SU-DHL-6 (cell line): Measurements from ENCODE around the gene IFRD2.
A peak's percentile ranks its signal among the peaks of the same experiment; 100 is the strongest.

Experiments
- H2AFZ ChIP-seq: fragments of 200-600 bp; sonication (generic); 2 replicates; pipeline ENCODE4 v1.6.1; 2014; ENCODE audit warnings: low read depth, mild to moderate bottlenecking, moderate library complexity, mixed read lengths, antibody characterized with exemption, low read length; ENCODE audit not compliant: severe bottlenecking
- H3F3A ChIP-seq: fragments of 200-600 bp; shearing (Covaris generic); 2 replicates; pipeline ENCODE4 v1.6.0; 2016; ENCODE audit warnings: antibody characterized with exemption, mild to moderate bottlenecking; ENCODE audit not compliant: insufficient read depth
- H3K27ac ChIP-seq: fragments of 200-600 bp; sonication (generic); 2 replicates; pipeline ENCODE4 v1.5.1; 2016; ENCODE audit warnings: low read depth, mild to moderate bottlenecking, low read length, moderate library complexity, mixed read lengths
- H3K27me3 ChIP-seq: fragments of 200-600 bp; sonication (generic), shearing (Covaris generic); 2 replicates; pipeline ENCODE4 v1.6.0; 2014; ENCODE audit warnings: mild to moderate bottlenecking, low read length
- H3K36me3 ChIP-seq: fragments of 200-600 bp; sonication (generic); 2 replicates; pipeline ENCODE4 v1.6.1; 2014; ENCODE audit warnings: mild to moderate bottlenecking, low read length, mixed read lengths
- H3K4me2 ChIP-seq: fragments of 300-600, 200-600 bp; shearing (Covaris generic), sonication (generic); 2 replicates; pipeline ENCODE4 v1.6.0; 2014; ENCODE audit warnings: low read length, low read depth, mild to moderate bottlenecking; ENCODE audit not compliant: poor library complexity, severe bottlenecking
- H3K4me3 ChIP-seq: fragments of 200-600 bp; sonication (generic); 2 replicates; pipeline ENCODE4 v1.5.1; 2014; ENCODE audit warnings: antibody characterized with exemption, low read length, mild to moderate bottlenecking, mixed read lengths; ENCODE audit not compliant: insufficient read depth, poor library complexity, severe bottlenecking
- H3K79me2 ChIP-seq: fragments of 200-600 bp; sonication (generic); 2 replicates; pipeline ENCODE4 v1.6.1; 2014; ENCODE audit warnings: mild to moderate bottlenecking, low read length, moderate library complexity; ENCODE audit not compliant: insufficient read depth
- H3K9ac ChIP-seq: fragments of 200-600 bp; sonication (generic); 2 replicates; pipeline ENCODE4 v1.7.0; 2014; ENCODE audit warnings: mild to moderate bottlenecking, low read length
- H3K9me2 ChIP-seq: fragments of 200-600 bp; sonication (generic); replicated peaks from 2 replicates; pipeline ENCODE4 v1.6.1; 2014; ENCODE audit warnings: low read length; ENCODE audit not compliant: insufficient read depth
- H3K9me3 ChIP-seq: fragments of 200-600 bp; sonication (generic); 2 replicates; pipeline ENCODE4 v1.6.1; 2014; ENCODE audit warnings: low read length, mixed read lengths; ENCODE audit not compliant: insufficient read depth
- H4K20me1 ChIP-seq: fragments of 200-600 bp; sonication (generic); 2 replicates; pipeline ENCODE4 v1.6.1; 2014; ENCODE audit warnings: low read depth, mild to moderate bottlenecking, antibody characterized with exemption, low read length, moderate library complexity, mixed read lengths
- CTCF ChIP-seq: fragments of 200-600 bp; sonication (generic); IDR thresholded peaks from one replicate; pipeline ENCODE4 v1.5.1; 2017; ENCODE audit warnings: antibody characterized with exemption, mild to moderate bottlenecking, low read length, moderate library complexity; ENCODE audit not compliant: insufficient read depth, poor library complexity, severe bottlenecking
- EZH2phosphoT487 ChIP-seq: fragments of 200-600 bp; sonication (generic), shearing (Covaris generic); conservative IDR thresholded peaks from 2 replicates; pipeline ENCODE4 v1.6.1; 2018; ENCODE audit warnings: mild to moderate bottlenecking, antibody characterized with exemption, low read length, moderate library complexity, mixed read lengths

IFRD2 gene

GRCh38 chr3:50256978-50257890, 35.0 kb downstream of the IFRD2 start:
- H3K9ac ChIP-seq, result no peak overlapping the region
- no peaks in the 10 kb centered on the region for H4K20me1 ChIP-seq
- no peak overlapping the region for H3K4me2 ChIP-seq
- H3K36me3 ChIP-seq, result 0 out of 2 replicates have a peak, but pooled peaks cover 3% of the 10 kb centered on the region
- no peak overlapping the region for H3K4me3 ChIP-seq
- no peaks in the 10 kb centered on the region for H3K9me3 ChIP-seq
- no peak overlapping the region for H2AFZ ChIP-seq
- no peaks in the 10 kb centered on the region for H3K27me3 ChIP-seq
- no peaks in the 10 kb centered on the region for H3F3A ChIP-seq
- no peaks in the 10 kb centered on the region for H3K9me2 ChIP-seq
- TF ChIP-seq EZH2phosphoT487 (no peak), CTCF (peak; percentile 77)
- H3K27ac ChIP-seq, result no peak overlapping the region
- no peaks in the 10 kb centered on the region for H3K79me2 ChIP-seq

DNA sequence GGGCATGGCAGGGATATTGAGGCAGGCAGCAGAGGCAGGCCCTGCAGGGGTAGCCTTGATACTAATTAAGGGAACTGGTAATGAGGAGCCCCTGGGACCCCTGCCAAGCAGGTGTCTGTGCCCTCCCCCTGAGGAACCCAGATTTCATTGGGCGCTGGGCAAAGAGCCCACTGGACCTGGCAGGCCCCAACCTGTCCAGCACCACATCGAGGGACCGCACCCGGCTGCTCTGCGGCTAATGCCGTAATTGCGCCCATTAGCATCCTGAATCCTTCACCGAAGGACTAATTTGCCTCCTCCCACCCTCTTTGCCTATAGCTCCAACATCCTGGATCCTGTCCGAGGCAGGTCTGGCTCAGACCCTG, 37.0 kb downstream of the IFRD2 start:
- Histone ChIP-seq H3K9me3 (no peaks in the 10 kb centered on the region), H3F3A (no peaks in the 10 kb centered on the region), H3K27ac (no peak overlapping the region), H2AFZ (no peak overlapping the region), H3K36me3 (0 out of 2 replicates have a peak, but pooled peaks cover 3% of the 10 kb centered on the region), H3K4me2 (no peak overlapping the region), H4K20me1 (no peaks in the 10 kb centered on the region), H3K9me2 (no peaks in the 10 kb centered on the region), H3K9ac (no peak overlapping the region), H3K27me3 (no peaks in the 10 kb centered on the region), H3K79me2 (peaks cover 7% of the 10 kb centered on the region; the same call in 1 of the 2 replicates), H3K4me3 (no peak overlapping the region)
- TF ChIP-seq EZH2phosphoT487 (no peak), CTCF (no peak)

- Histone ChIP-seq H3K9me3 (no peaks in the 10 kb centered on the region), H4K20me1 (no peaks in the 10 kb centered on the region), H2AFZ (no peak overlapping the region), H3K9ac (no peak overlapping the region), H3F3A (no peaks in the 10 kb centered on the region), H3K27ac (no peak overlapping the region), H3K4me3 (no peak overlapping the region), H3K36me3 (0 out of 2 replicates have a peak, but pooled peaks cover 3% of the 10 kb centered on the region), H3K27me3 (no peaks in the 10 kb centered on the region), H3K79me2 (peaks cover 13% of the 10 kb centered on the region), H3K9me2 (no peaks in the 10 kb centered on the region), H3K4me2 (no peak overlapping the region)
- TF ChIP-seq CTCF (no peak), EZH2phosphoT487 (no peak)
Measured at GRCh38 chr3:50254577-50255250, 37.5 kb downstream of the IFRD2 start.
